ENCODE measurements around the gene KCNH6. TPM values are rescaled to one million over a fixed set of nuclear protein-coding genes. Genes with fewer than 3 reads are reported as not detected.

KCNH6 gene
- total RNA-seq, 6 experiments from 2014 or later = not detected

GRCh38 chr17:63546308-63547082 lies 23.3 kb downstream of the KCNH6 start:
- Histone ChIP-seq H3K4me1 (peaks cover 0 to 12% (median 0%) of the 10 kb centered on the region in 4 donors), H3K27me3 (no peaks in the 10 kb centered on the region), H3K27ac (no peak overlapping the region), H3K36me3 (no peaks in the 10 kb centered on the region), H3K4me3 (no peak overlapping the region), H3K9me3 (no peaks in the 10 kb centered on the region)
- ATAC-seq (no peak), DNase-seq (peak in 2 of 3 donors; percentile 19 to 23)
- WGBS (ENCODE audit: insufficient coverage, low coverage, low lambda C conversion rate, missing lambda C conversion rate) = 86% methylated on average over 4 of the region's 9 CpGs
- TF ChIP-seq CTCF (IDR thresholded peaks at IDR 0.05) (no peak), POLR2A (IDR thresholded peaks at IDR 0.05) (no peak)
- intact Hi-C loops (cut with DNase I) = no loop called here

GRCh38 chr17:63547083-63547523 lies 23.9 kb downstream of the KCNH6 start:
- 43% methylated on average over 3 of the region's 5 CpGs for WGBS (ENCODE audit: insufficient coverage, low coverage, low lambda C conversion rate, missing lambda C conversion rate)
- intact Hi-C loops (cut with DNase I) = no loop called here
- no peaks in the 10 kb centered on the region for H3K36me3 ChIP-seq

GRCh38 chr17:63549289-63549945 lies 26.3 kb downstream of the KCNH6 start:
- ATAC-seq = peak in 3 of 4 donors; percentile 22 to 44 (median 27)
- WGBS (ENCODE audit: insufficient coverage, low coverage, low lambda C conversion rate, missing lambda C conversion rate) = 28% methylated on average over 9 of the region's 18 CpGs
- no peaks in the 10 kb centered on the region for H3K9me3 ChIP-seq
- H3K4me3 ChIP-seq = peak overlapping the region; percentile 52 to 99 (median 96)
- peak in 2 of 3 donors; percentile 18 to 40 for DNase-seq
- TF ChIP-seq POLR2A (IDR thresholded peaks at IDR 0.05) (no peak), CTCF (IDR thresholded peaks at IDR 0.05) (no peak)
- no peaks in the 10 kb centered on the region for H3K27me3 ChIP-seq
- no peaks in the 10 kb centered on the region for H3K36me3 ChIP-seq
- H3K4me1 ChIP-seq = peaks cover 0 to 25% (median 3%) of the 10 kb centered on the region in 4 donors
- H3K27ac ChIP-seq = peak overlapping the region; percentile 84 to 91 (median 88)
- intact Hi-C loops (cut with DNase I) = no loop called here

More at GRCh38 chr17:63547083-63547523, 23.9 kb downstream of the KCNH6 start:
- peaks cover 0 to 18% (median 0%) of the 10 kb centered on the region in 4 donors for H3K4me1 ChIP-seq
- no peak for TF ChIP-seq POLR2A (IDR thresholded peaks at IDR 0.05)
- no peak for TF ChIP-seq CTCF (IDR thresholded peaks at IDR 0.05)
- DNase-seq (no peak), ATAC-seq (no peak)
- H3K27me3 ChIP-seq = no peaks in the 10 kb centered on the region
- no peak overlapping the region for H3K27ac ChIP-seq
- no peak overlapping the region for H3K4me3 ChIP-seq
- no peaks in the 10 kb centered on the region for H3K9me3 ChIP-seq

- intact Hi-C loops (cut with DNase I) = no loop called here
- ATAC-seq (peak; percentile 96 to 98 (median 96)), DNase-seq (peak; percentile 99 to 100 (median 99))
- Histone ChIP-seq H3K4me3 (peak within 1 kb of the TSS; percentile 68 to 99 (median 96)), H3K36me3 (no peaks in the 10 kb centered on the region), H3K9me3 (no peaks in the 10 kb centered on the region), H3K27me3 (no peaks in the 10 kb centered on the region), H3K27ac (peak within 1 kb of the TSS; percentile 86 to 91 (median 90)), H3K4me1 (peaks cover 0 to 25% (median 3%) of the 10 kb centered on the region in 4 donors)
- no peak for TF ChIP-seq CTCF (IDR thresholded peaks at IDR 0.05)
- TF ChIP-seq POLR2A (IDR thresholded peaks at IDR 0.05) = peak; percentile 49
- 0% methylated on average over 31 of the region's 72 CpGs for WGBS (ENCODE audit: insufficient coverage, low coverage, low lambda C conversion rate, missing lambda C conversion rate)
Measured at GRCh38 chr17:63549946-63550816, 27.0 kb downstream of the KCNH6 start, which contains the start of gene DCAF7. Gene DCAF7 (plus strand): TSS chr17:63550477. CDS start chr17:63550678, 201 bp downstream.
